ENCODE measurements around the gene ZBTB37.
"Not testable (repeated sequence)": the region's sequence is repeated elsewhere in the genome, so short reads cannot be mapped to it uniquely, and the experiment has no call there.

Gene ZBTB37

GRCh38 chr1:173871091-173871490 is 2.9 kb downstream of the ZBTB37 start:
- CTCF ChIA-PET = interaction anchor here (1.4 kb wide), 1 partner anchor 440 kb away, joined by 3 read pairs; no protein-coding TSS in a partner anchor
- peaks cover 40% of the 10 kb centered on the region for H3K36me3 Mint-ChIP-seq
- DNase-seq = no peak
- H3K4me3 Mint-ChIP-seq = peak overlapping the region; percentile 93
- H3K27me3 Mint-ChIP-seq = no peaks in the 10 kb centered on the region
- H3K4me1 Mint-ChIP-seq = peaks cover 50% of the 10 kb centered on the region
- H3K9me3 Mint-ChIP-seq = no peaks in the 10 kb centered on the region
- H3K27ac Mint-ChIP-seq = peak overlapping the region; percentile 96

- H3K36me3 Mint-ChIP-seq = peaks cover 37% of the 10 kb centered on the region
- no peak for DNase-seq
- H3K27me3 Mint-ChIP-seq = no peaks in the 10 kb centered on the region
- H3K9me3 Mint-ChIP-seq = no peaks in the 10 kb centered on the region
- CTCF ChIA-PET = interaction anchor here (0.6 kb wide), 1 partner anchor 37 kb away, joined by 3 read pairs; no protein-coding TSS in a partner anchor
- H3K27ac Mint-ChIP-seq = peak overlapping the region; percentile 96
- peaks cover 46% of the 10 kb centered on the region for H3K4me1 Mint-ChIP-seq
- H3K4me3 Mint-ChIP-seq = no peak overlapping the region
Observed at GRCh38 chr1:173871500-173871899, 3.3 kb downstream of the ZBTB37 start.

- H3K4me3 Mint-ChIP-seq = no peak overlapping the region
- DNase-seq = no peak
- H3K9me3 Mint-ChIP-seq = peaks cover 1% of the 10 kb centered on the region
- no peaks in the 10 kb centered on the region for H3K27me3 Mint-ChIP-seq
- H3K27ac Mint-ChIP-seq = no peak overlapping the region
- H3K4me1 Mint-ChIP-seq = peaks cover 10% of the 10 kb centered on the region
- H3K36me3 Mint-ChIP-seq = peaks cover 44% of the 10 kb centered on the region
- CTCF ChIA-PET = no interaction called here
Observed at GRCh38 chr1:173876732-173877131, 8.6 kb downstream of the ZBTB37 start.

GRCh38 chr1:173878251-173878650 is 10.1 kb downstream of the ZBTB37 start:
- Mint-ChIP-seq H3K4me3 (no peak overlapping the region), H3K9me3 (peaks cover 1% of the 10 kb centered on the region), H3K27ac (no peak overlapping the region), H3K36me3 (peaks cover 40% of the 10 kb centered on the region), H3K4me1 (peaks cover 2% of the 10 kb centered on the region), H3K27me3 (no peaks in the 10 kb centered on the region)
- no peak for DNase-seq
- CTCF ChIA-PET = no interaction called here

- peaks cover 34% of the 10 kb centered on the region for H3K36me3 Mint-ChIP-seq
- DNase-seq, H3K27ac Mint-ChIP-seq, H3K9me3 Mint-ChIP-seq, CTCF ChIA-PET, H3K4me3 Mint-ChIP-seq, H3K27me3 Mint-ChIP-seq, H3K4me1 Mint-ChIP-seq: not testable (repeated sequence)
Observed at GRCh38 chr1:173881117-173881516, 12.9 kb downstream of the ZBTB37 start.

- DNase-seq = no peak
- Mint-ChIP-seq H3K4me3 (no peak overlapping the region), H3K9me3 (peaks cover 1% of the 10 kb centered on the region), H3K36me3 (peaks cover 34% of the 10 kb centered on the region), H3K27me3 (no peaks in the 10 kb centered on the region), H3K27ac (no peak overlapping the region), H3K4me1 (peaks cover 18% of the 10 kb centered on the region)
- CTCF ChIA-PET = no interaction called here
Observed at GRCh38 chr1:173884701-173885100, 16.5 kb downstream of the ZBTB37 start.

- Mint-ChIP-seq H3K4me3 (no peak overlapping the region), H3K9me3 (no peaks in the 10 kb centered on the region), H3K27ac (no peak overlapping the region), H3K27me3 (no peaks in the 10 kb centered on the region), H3K36me3 (peaks cover 38% of the 10 kb centered on the region), H3K4me1 (peaks cover 18% of the 10 kb centered on the region)
- DNase-seq = no peak
- CTCF ChIA-PET = no interaction called here
Observed at GRCh38 chr1:173886746-173887611, 18.8 kb downstream of the ZBTB37 start.

- Mint-ChIP-seq H3K9me3 (no peaks in the 10 kb centered on the region), H3K27ac (no peak overlapping the region), H3K4me1 (peaks cover 18% of the 10 kb centered on the region), H3K27me3 (no peaks in the 10 kb centered on the region), H3K36me3 (peaks cover 43% of the 10 kb centered on the region), H3K4me3 (no peak overlapping the region)
- CTCF ChIA-PET = no interaction called here
- no peak for DNase-seq
Observed at GRCh38 chr1:173887627-173888026, 19.4 kb downstream of the ZBTB37 start.

- CTCF ChIA-PET = no interaction called here
- peaks cover 18% of the 10 kb centered on the region for H3K4me1 Mint-ChIP-seq
Observed at GRCh38 chr1:173888749-173889148, 20.6 kb downstream of the ZBTB37 start.

GRCh38 chr1:173889885-173890284 is 21.7 kb downstream of the ZBTB37 start:
- no peak for DNase-seq
- Mint-ChIP-seq H3K4me3 (no peak overlapping the region), H3K9me3 (no peaks in the 10 kb centered on the region), H3K27ac (no peak overlapping the region), H3K36me3 (peaks cover 50% of the 10 kb centered on the region), H3K27me3 (no peaks in the 10 kb centered on the region), H3K4me1 (peaks cover 18% of the 10 kb centered on the region)
- CTCF ChIA-PET = no interaction called here

More at GRCh38 chr1:173888749-173889148, 20.6 kb downstream of the ZBTB37 start:
- Mint-ChIP-seq H3K27me3 (no peaks in the 10 kb centered on the region), H3K4me3 (no peak overlapping the region), H3K27ac (no peak overlapping the region), H3K9me3 (no peaks in the 10 kb centered on the region), H3K36me3 (peaks cover 45% of the 10 kb centered on the region)
- DNase-seq = no peak

- Mint-ChIP-seq H3K4me1 (no peaks in the 10 kb centered on the region), H3K27ac (no peak overlapping the region), H3K4me3 (no peak overlapping the region), H3K9me3 (no peaks in the 10 kb centered on the region), H3K27me3 (no peaks in the 10 kb centered on the region), H3K36me3 (peaks cover 33% of the 10 kb centered on the region)
- DNase-seq = no peak
- CTCF ChIA-PET = no interaction called here
Observed at GRCh38 chr1:173893611-173894010, 25.4 kb downstream of the ZBTB37 start.

- Mint-ChIP-seq H3K27me3 (no peaks in the 10 kb centered on the region), H3K36me3 (peaks cover 33% of the 10 kb centered on the region), H3K9me3 (no peaks in the 10 kb centered on the region), H3K4me3 (no peak overlapping the region), H3K27ac (no peak overlapping the region), H3K4me1 (no peaks in the 10 kb centered on the region)
- no peak for DNase-seq
- CTCF ChIA-PET = no interaction called here
Observed at GRCh38 chr1:173894189-173894588, 26.0 kb downstream of the ZBTB37 start.

GRCh38 chr1:173900427-173900826 is 32.2 kb downstream of the ZBTB37 start:
- no peak overlapping the region for H3K4me3 Mint-ChIP-seq
- DNase-seq = no peak
- H3K27me3 Mint-ChIP-seq = no peaks in the 10 kb centered on the region
- no peaks in the 10 kb centered on the region for H3K9me3 Mint-ChIP-seq
- no peak overlapping the region for H3K27ac Mint-ChIP-seq
- CTCF ChIA-PET = no interaction called here
- peaks cover 2% of the 10 kb centered on the region for H3K4me1 Mint-ChIP-seq
- H3K36me3 Mint-ChIP-seq = peaks cover 4% of the 10 kb centered on the region

- Mint-ChIP-seq H3K27me3 (no peaks in the 10 kb centered on the region), H3K27ac (no peak overlapping the region), H3K36me3 (peaks cover 2% of the 10 kb centered on the region), H3K4me1 (peaks cover 2% of the 10 kb centered on the region), H3K9me3 (no peaks in the 10 kb centered on the region), H3K4me3 (no peak overlapping the region)
- no peak for DNase-seq
- CTCF ChIA-PET = interaction anchor here (0.6 kb wide), 1 partner anchor 26 kb away, joined by 3 read pairs; no protein-coding TSS in a partner anchor
Observed at GRCh38 chr1:173900992-173901391, 32.8 kb downstream of the ZBTB37 start.

- H3K4me3 Mint-ChIP-seq = no peak overlapping the region
- no peak for DNase-seq
- H3K27ac Mint-ChIP-seq = no peak overlapping the region
- CTCF ChIA-PET = no interaction called here
- H3K27me3 Mint-ChIP-seq = no peaks in the 10 kb centered on the region
- no peaks in the 10 kb centered on the region for H3K36me3 Mint-ChIP-seq
- peaks cover 2% of the 10 kb centered on the region for H3K4me1 Mint-ChIP-seq
- H3K9me3 Mint-ChIP-seq = no peaks in the 10 kb centered on the region
Observed at GRCh38 chr1:173903827-173904531, 35.8 kb downstream of the ZBTB37 start.
